ENCODE data around the gene MTOR.
"Not testable (repeated sequence)": the region's sequence is repeated elsewhere in the genome, so short reads cannot be mapped to it uniquely, and the experiment has no call there.

Gene MTOR

GRCh38 chr1:11214698-11215380 is 47.5 kb downstream of the MTOR start:
- peak; percentile 27 for DNase-seq

GRCh38 chr1:11211925-11212587 is 50.3 kb downstream of the MTOR start:
- no peak for DNase-seq

GRCh38 chr1:11211461-11211860 is 50.9 kb downstream of the MTOR start:
- no peak for DNase-seq

- DNase-seq, result no peak
Observed at GRCh38 chr1:11207898-11208611, 54.3 kb downstream of the MTOR start.

- no peak for DNase-seq
Observed at GRCh38 chr1:11204396-11205190, 57.8 kb downstream of the MTOR start.

- peak; percentile 96 for DNase-seq
Observed at GRCh38 chr1:11198851-11199594, 63.3 kb downstream of the MTOR start.

- no peak for DNase-seq
Observed at GRCh38 chr1:11198257-11198656, 64.1 kb downstream of the MTOR start.

- DNase-seq, result no peak
Observed at GRCh38 chr1:11197359-11197758, 65.0 kb downstream of the MTOR start.

GRCh38 chr1:11196945-11197344 is 65.4 kb downstream of the MTOR start:
- DNase-seq, result no peak

GRCh38 chr1:11194407-11195176 is 67.8 kb downstream of the MTOR start:
- no peak for DNase-seq

- no peak for DNase-seq
Observed at GRCh38 chr1:11193376-11193775, 69.0 kb downstream of the MTOR start.

GRCh38 chr1:11188858-11189451 is 73.4 kb downstream of the MTOR start, which contains the start of gene ANGPTL7:
Gene ANGPTL7 (plus strand): TSS chr1:11189355. CDS start chr1:11189580, 225 bp downstream.
- no peak for DNase-seq

- DNase-seq, result no peak
Observed at GRCh38 chr1:11188381-11188780, 74.0 kb downstream of the MTOR start.

- no peak for DNase-seq
Observed at GRCh38 chr1:11187931-11188330, 74.4 kb downstream of the MTOR start.

- no peak for DNase-seq
Observed at GRCh38 chr1:11187494-11187893, 74.9 kb downstream of the MTOR start.

GRCh38 chr1:11187000-11187399 is 75.4 kb downstream of the MTOR start:
- no peak for DNase-seq

GRCh38 chr1:11184973-11185372 is 77.4 kb downstream of the MTOR start:
- DNase-seq, result no peak

GRCh38 chr1:11182884-11183283 is 79.5 kb downstream of the MTOR start:
- DNase-seq, result no peak

GRCh38 chr1:11180342-11180744 is 82.0 kb downstream of the MTOR start:
- DNase-seq, result no peak

GRCh38 chr1:11179749-11180148 is 82.6 kb downstream of the MTOR start:
- DNase-seq, result not testable (repeated sequence)

- no peak for DNase-seq
Observed at GRCh38 chr1:11179125-11179524, 83.2 kb downstream of the MTOR start.
